Endometrial microvascular endothelial cells (primary cell): ENCODE results near the gene CFAP300. TPM values are rescaled to one million over a fixed set of nuclear protein-coding genes. Genes with fewer than 3 reads are reported as not detected.

Source experiments
- in situ Hi-C: cut with HindIII; loops from 2 replicates; pipeline ENCODE4 v1.10.0; 2017; ENCODE audit warnings: low sequenced_read_pairs, low pct_unique_long_range_greater_than_20kb; ENCODE audit errors: inconsistent ontology term
- total RNA-seq: library from RNA; depleted of rRNA; stranded (reverse); fragments of >200 nt; gene quantifications from one replicate; pipeline ENCODE4 v1.2.3, GENCODE V29; 2015; ENCODE audit errors: inconsistent ontology term

The CFAP300 gene
- total RNA-seq, 1 donor from 2014 or later = not detected

GRCh38 chr11:102070766-102071165, 23.5 kb downstream of the CFAP300 start:
- in situ Hi-C loops = no loop called here

DNA sequence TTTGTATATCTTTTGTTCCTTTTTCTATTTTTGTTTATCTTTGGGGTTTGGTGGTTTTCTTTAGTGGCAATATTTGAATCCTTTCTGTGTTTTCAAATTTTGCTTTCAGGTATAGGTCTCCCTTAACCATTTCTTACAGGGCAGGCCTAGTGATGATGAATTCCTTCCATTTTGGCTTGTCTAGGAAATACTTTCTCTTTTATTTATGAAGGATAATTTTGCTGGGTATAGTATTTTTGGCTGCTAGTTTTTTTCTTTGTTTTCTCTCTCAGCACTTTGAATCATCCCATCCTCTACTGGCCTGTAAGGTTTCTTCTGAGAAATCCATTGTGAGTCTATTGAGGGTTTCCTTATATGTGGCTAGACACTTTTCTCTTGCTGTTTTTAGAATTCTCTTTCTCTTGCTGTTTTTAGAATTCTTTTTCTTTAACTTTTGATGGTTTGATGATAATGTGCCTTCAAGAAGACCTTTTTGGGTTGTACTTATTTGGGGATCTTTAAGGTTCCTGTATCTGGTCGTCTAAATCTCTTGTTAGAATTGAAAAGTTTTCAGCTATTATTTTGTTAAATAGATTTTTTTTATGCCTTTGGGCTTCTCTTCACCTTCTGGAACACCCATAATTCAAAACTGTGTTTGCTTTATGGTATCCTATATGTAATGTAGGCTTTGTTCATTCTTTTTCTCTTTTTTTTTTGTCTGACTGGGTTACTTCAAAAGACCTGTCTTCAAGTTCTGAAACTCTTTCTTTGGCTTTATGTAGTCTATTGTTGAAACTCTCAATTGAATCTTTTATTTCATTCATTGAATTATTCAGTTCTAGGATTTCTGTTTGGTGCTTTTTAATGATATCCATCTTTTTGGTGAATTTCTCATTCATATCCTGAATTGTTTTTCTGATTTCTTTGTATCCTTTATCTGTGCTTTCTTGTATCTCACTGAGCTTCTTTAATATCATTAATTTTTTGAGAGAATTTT, 24.5 kb downstream of the CFAP300 start:
- in situ Hi-C loops = no loop called here

DNA sequence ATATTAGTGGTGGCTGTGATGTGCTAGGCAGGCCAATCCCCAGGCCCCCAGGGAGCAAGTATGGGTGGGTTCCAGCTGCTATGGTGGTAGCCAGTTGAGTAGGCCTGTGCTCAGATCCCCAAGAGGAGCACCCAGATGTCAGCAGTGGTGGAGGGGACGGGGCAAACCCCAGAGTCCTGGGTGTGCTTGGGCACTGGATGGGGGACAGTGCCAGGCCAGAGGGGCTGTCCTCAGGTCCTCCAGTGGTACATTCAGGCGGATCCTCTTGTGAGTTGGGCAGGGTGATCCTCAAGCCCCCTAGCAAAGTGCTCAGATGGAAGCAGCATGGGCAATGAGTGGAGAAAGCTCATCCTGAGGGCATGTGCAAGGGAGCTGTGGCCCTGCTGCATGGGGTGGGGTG, 26.0 kb downstream of the CFAP300 start:
- in situ Hi-C loops = no loop called here

DNA sequence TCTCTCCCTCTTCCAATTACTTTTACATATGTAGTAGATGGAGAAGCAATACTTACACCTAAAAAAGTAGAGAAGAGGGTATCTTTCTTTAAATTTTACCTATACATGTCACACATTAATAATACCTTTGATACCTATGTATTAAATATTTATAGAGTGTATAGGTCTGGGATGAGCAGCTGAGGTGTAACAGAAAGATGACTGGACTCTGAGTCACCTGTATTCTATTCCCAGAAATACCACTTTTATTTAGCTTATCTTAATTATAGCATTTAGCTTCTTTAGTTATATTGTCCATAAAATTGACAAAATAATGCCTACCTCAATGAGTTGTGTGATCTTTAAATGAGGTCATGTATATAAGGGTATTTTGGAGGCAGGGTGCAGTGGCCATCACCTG, 32.4 kb downstream of the CFAP300 start:
- in situ Hi-C loops = no loop called here

DNA sequence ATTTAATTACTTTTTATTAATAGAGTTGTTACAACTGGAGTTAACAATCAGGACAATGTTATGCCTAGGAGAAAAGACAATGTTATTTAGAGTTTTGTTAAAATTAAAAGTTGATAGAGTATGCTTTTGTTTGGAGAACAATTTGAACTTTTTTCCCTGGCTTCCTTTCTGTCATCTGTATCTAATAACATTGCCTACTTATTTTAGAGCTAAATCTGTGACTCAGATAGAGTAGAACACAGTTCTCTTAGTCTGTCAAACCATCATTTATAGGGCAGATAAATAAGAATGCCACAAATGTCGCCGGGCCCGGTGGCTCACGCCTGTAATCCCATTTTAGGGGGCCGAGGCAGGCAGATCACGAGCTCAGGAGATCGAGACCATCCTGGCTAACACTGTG, 34.1 kb downstream of the CFAP300 start:
- in situ Hi-C loops = no loop called here

- in situ Hi-C loops = no loop called here
Measured at GRCh38 chr11:102085864-102086551, 38.8 kb downstream of the CFAP300 start.

GRCh38 chr11:102097186-102097585, 49.9 kb downstream of the CFAP300 start:
- in situ Hi-C loops = no loop called here

DNA sequence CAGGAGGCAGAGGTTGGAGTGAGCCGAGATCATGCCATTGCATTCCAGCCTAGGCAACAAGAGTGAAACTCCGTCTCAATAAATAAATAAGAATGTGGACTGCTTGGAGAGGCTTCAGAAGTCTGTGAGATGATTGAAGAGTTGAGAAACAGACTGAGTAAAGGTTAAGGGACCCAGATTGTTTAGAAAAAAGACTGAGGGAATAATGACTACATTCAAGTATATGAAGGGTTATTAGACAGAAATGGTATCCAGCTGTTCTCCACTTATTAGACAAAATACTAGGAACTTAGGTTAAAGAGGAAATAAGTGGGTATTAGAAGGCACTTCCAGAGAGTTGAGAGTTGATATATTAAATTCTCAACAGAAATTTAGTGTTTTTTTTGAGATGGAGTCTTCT, 52.5 kb downstream of the CFAP300 start:
- in situ Hi-C loops = no loop called here

GRCh38 chr11:102108734-102109440, 61.6 kb downstream of the CFAP300 start:
- in situ Hi-C loops = no loop called here

DNA sequence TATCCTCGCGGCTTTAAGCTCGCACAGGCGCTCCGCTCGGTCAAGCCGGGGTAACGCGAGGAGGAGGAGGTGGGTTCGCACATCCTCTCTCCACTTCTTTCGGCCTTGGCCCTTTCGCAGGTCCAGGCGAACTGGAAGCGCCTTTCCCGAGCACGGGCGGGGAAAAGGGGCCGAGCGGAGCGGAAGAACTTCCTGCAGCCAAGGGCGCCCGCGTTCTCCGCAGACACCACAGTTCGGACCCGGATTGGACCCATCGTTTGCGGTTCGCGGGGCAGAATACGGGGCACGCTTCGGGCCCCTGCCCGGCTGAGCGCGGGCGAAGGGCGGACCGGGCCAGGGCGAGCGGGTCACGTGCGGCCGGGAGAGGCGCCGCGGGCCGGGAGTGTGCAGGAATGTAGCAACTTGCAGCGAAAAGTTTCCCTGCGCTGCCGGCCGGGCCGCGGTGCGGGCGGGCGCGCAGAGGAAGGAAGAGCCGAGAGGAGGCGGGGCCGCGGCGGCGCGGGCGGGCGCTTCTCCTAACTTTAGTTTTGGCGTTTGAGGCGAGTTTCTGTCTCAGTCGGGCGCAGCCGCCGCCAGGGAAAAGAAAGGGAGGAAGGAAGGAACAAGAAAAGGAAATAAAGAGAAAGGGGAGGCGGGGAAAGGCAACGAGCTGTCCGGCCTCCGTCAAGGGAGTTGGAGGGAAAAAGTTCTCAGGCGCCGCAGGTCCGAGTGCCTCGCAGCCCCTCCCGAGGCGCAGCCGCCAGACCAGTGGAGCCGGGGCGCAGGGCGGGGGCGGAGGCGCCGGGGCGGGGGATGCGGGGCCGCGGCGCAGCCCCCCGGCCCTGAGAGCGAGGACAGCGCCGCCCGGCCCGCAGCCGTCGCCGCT, 62.9 kb downstream of the CFAP300 start, which contains the start of gene YAP1:
TSS of gene YAP1 (plus strand) at position 552 of the 865 bp plus-strand sequence. CDS start 402 bp downstream, outside the sequence.
- in situ Hi-C loops = no loop called here

DNA sequence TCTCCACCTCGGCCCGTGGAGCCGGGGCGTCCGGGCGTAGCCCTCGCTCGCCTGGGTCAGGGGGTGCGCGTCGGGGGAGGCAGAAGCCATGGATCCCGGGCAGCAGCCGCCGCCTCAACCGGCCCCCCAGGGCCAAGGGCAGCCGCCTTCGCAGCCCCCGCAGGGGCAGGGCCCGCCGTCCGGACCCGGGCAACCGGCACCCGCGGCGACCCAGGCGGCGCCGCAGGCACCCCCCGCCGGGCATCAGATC, 63.4 kb downstream of the CFAP300 start:
- in situ Hi-C loops = no loop called here

- in situ Hi-C loops = no loop called here
Measured at GRCh38 chr11:102111011-102111786, 64.0 kb downstream of the CFAP300 start.

GRCh38 chr11:102111787-102112508, 64.7 kb downstream of the CFAP300 start:
- in situ Hi-C loops = no loop called here

GRCh38 chr11:102112509-102112821, 65.2 kb downstream of the CFAP300 start:
- in situ Hi-C loops = no loop called here

GRCh38 chr11:102114032-102114431, 66.8 kb downstream of the CFAP300 start:
- in situ Hi-C loops = no loop called here

DNA sequence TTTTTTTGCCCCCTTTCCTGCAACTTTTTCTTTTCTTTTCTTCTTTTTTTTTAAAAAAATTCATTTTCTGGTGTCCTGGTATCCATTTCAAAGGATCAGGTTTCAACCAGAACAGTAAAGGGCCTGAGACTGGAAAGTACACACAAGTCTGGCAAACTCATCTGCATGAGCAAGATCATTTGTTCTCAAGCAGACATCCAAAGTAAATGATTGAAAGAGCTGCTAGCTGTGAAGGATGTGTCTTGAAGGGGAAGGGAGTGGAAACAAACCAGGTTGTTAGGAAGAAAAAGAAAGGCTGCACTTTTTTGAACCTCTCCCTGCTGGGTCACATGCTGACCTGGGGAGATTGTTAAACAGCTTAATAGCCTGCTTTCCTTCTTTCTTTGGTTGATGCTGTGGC, 68.3 kb downstream of the CFAP300 start:
- in situ Hi-C loops = no loop called here

DNA sequence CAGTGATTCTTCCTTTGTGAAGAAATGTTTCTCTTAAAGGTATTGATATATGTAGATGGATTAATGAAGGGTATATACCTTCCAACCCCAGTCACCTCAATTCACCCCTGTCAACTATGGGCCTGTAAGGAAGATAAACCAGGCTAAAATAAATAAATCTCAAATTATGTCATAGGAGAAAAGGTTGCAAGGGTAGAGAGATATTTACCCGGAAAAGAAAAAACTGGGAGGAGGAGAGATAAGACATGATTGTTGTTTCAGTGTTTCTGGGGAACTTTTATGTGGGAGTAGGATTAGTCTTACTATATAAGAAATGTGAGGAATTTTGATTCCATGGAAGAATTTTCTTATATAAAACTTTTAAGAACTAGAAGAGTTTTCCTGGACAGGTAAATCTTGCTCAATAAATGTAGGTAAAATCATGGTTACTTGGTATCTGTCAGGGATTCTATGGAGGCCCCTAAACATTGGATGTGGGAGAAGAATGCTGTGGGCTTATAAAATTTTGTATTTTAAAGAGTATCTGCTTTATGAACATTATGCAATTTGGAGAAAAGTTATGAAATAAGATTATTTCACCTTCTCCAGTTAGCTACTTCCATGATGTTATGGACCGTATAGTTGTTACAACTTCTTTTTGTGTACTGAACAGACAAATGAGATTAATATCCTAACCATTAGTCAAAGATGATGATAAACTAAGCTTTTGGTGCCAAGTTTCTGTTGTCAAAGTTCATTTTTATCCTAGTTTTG, 69.4 kb downstream of the CFAP300 start:
- in situ Hi-C loops = no loop called here
